Uterus (tissue), 2 donors: Measurements from ENCODE around the gene SLC25A48.

Source experiments
- POLR2A ChIP-seq, 2 donors: fragments of 450-650 bp; IDR thresholded peaks; one replicate each; pipeline ENCODE4 v1.6.1; 2016; ENCODE audit warnings: antibody characterized with exemption in 2 of 2, mild to moderate bottlenecking in 1 of 2, moderate library complexity in 1 of 2
- TF ChIP-seq, protein P1 (sequence below), 4 experiments: fragments of 200-600 bp in 2 of 4; fragments of 450-650 bp in 2 of 4; sonication (generic) in 2 of 4; IDR thresholded peaks; one replicate each; pipeline ENCODE4 v1.5.1; 2016 to 2019; ENCODE audit warnings: antibody characterized with exemption in 4 of 4, mild to moderate bottlenecking in 2 of 4, moderate library complexity in 1 of 4

- TF ChIP-seq, protein P1, sequence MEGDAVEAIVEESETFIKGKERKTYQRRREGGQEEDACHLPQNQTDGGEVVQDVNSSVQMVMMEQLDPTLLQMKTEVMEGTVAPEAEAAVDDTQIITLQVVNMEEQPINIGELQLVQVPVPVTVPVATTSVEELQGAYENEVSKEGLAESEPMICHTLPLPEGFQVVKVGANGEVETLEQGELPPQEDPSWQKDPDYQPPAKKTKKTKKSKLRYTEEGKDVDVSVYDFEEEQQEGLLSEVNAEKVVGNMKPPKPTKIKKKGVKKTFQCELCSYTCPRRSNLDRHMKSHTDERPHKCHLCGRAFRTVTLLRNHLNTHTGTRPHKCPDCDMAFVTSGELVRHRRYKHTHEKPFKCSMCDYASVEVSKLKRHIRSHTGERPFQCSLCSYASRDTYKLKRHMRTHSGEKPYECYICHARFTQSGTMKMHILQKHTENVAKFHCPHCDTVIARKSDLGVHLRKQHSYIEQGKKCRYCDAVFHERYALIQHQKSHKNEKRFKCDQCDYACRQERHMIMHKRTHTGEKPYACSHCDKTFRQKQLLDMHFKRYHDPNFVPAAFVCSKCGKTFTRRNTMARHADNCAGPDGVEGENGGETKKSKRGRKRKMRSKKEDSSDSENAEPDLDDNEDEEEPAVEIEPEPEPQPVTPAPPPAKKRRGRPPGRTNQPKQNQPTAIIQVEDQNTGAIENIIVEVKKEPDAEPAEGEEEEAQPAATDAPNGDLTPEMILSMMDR (IDR thresholded peaks at IDR 0.05): no peak
- no peak for TF ChIP-seq POLR2A (IDR thresholded peaks at IDR 0.05)
Observed at GRCh38 chr5:135885031-135885430, 50.6 kb downstream of the SLC25A48 start.
